HL-60/S4 treated with retinoic acid at 250 ng/mL for 4 days and 3 days (cell line): ENCODE measurements around the gene GRID2.
"Not testable (repeated sequence)": the region's sequence is repeated elsewhere in the genome, so short reads cannot be mapped to it uniquely, and the experiment has no call there.

ENCODE experiments used
- in situ Hi-C: fragments of 300-500 bp; cut with MboI; formaldehyde crosslinking; loops from 2 replicates; pipeline ENCODE4 v1.7.0; 2022; ENCODE audit warnings: low sequenced_read_pairs

GRID2 gene

DNA sequence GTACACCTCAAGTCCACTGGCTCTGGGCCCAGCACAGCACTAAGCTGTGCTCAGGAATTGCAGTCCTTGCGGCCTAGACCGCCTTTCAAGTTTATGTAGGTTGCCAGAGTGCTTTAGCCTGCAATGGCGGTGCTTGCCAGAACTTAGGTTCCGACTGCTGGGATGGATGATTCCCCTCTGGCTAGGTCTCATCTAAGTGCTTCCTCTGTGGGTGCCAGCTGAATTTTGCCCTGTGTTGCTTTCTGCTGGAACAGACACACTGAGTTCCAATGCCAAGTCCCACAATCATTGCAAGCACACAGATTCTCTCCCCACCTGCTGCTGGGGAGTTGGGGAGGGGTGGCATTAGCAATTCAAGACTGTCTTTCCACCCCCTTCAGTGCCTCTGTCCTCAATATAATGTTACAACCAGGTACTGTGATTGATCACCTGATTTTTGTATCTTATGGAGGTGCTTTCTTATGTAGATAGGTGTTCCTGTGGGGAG, 129.5 kb downstream of the GRID2 start:
- in situ Hi-C loops, result no loop called here

GRCh38 chr4:92438722-92439121, 135.0 kb downstream of the GRID2 start:
- in situ Hi-C loops, result not testable (repeated sequence)

- in situ Hi-C loops, result not testable (repeated sequence)
Observed at GRCh38 chr4:92442131-92442530, 138.4 kb downstream of the GRID2 start.

GRCh38 chr4:92444143-92444843, 140.5 kb downstream of the GRID2 start:
- in situ Hi-C loops, result not testable (repeated sequence)

DNA sequence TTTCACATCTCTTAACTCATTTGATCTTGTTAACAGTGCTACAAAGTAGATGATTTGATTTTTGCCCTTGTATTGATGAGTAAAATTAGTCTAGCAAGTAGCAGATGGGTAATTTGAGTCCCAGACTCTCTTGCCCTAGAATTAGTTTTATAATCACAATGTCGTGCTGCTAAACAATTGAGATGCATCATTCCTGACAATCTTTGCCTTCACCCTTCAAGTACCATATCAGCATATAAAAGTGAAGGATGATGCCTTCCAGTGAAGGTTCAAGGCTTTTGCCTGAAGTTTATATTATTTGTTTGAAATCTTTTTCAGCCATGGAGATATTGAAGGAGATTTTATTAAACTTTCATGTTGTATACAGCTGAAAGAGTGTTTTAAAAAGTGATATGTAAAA, 141.4 kb downstream of the GRID2 start:
- in situ Hi-C loops, result no loop called here

- in situ Hi-C loops, result no loop called here
Observed at GRCh38 chr4:92447255-92447905, 143.6 kb downstream of the GRID2 start.

- in situ Hi-C loops, result not testable (repeated sequence)
Observed at GRCh38 chr4:92448176-92448575, 144.4 kb downstream of the GRID2 start.

DNA sequence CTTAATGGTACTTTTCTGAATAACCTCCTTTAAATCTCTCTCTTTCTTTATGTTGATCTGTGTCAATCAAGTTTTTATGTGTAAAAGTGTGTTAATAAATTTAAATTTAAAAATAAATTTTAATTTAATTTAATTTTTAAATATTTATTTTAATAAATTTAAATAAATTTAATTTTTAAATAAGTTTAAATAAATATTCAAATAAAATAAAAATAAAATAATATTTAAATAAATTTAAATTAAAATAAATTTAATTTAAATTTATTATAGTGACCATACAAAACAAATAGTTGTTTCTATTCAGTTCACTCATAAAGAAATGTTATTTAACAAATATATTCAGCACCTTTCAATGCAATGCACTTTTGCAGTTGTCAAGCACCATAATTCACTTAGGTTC, 146.9 kb downstream of the GRID2 start:
- in situ Hi-C loops, result no loop called here

DNA sequence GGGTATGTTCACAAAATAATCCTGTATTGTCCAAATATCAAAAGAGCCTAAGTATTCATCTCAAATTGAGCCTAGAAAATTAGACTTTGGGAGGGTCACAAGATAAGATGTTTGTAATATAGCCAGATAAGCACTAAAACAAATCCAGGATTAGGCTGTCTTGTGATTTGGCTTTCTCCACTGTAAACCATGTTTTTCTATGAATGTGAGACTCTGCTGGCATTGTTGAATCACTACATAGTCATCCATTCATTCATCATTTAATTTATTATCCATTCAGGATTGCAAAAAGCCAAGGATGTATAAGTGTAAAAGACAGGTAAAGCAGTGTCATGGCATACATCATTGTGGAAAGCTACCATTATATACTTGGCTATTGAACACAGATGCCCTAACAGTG, 148.0 kb downstream of the GRID2 start:
- in situ Hi-C loops, result no loop called here

- in situ Hi-C loops, result not testable (repeated sequence)
Observed at GRCh38 chr4:92452383-92452782, 148.6 kb downstream of the GRID2 start.

DNA sequence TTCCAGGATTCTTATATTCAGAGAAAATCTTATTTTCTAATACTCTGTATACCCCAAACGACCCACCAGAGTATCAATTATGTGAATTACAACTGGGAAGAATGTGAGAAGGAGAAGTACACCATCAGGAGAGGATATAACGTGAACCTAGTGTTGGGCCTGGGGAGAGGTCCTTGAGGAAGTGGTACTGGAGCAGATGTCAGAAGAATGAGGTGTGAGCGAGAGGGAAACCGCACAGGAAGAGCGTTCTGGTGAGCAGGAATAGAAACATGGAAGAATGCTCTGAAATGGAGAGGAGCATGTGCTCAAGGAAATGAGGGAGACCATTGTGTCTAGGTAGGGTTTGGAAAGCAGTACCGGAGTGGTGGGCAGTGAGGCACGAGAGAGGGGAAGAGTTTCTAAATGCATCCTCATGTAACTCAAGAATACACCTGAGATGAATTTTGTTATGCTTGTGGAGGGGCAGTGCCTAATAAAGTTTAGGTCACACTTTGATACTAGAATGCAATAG, 151.6 kb downstream of the GRID2 start:
- in situ Hi-C loops, result no loop called here

DNA sequence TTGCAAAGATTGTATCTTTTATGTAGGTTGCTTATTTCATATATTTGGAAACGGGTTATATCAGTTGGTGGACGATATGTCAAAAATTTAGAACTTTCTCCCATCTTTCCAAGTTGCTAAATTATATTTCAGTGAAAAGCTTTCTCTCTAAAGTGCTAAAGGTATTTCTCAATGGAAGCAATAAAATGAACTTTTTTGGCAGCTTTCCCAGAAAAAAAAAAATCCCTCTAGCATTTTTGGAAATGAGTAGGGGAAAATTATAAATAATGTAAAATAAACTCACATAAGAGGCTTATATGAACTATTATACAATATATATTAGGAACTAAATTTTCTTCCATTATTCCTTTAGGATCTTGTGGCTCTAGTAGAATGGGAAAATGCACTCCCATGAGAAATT, 152.2 kb downstream of the GRID2 start:
- in situ Hi-C loops, result no loop called here

DNA sequence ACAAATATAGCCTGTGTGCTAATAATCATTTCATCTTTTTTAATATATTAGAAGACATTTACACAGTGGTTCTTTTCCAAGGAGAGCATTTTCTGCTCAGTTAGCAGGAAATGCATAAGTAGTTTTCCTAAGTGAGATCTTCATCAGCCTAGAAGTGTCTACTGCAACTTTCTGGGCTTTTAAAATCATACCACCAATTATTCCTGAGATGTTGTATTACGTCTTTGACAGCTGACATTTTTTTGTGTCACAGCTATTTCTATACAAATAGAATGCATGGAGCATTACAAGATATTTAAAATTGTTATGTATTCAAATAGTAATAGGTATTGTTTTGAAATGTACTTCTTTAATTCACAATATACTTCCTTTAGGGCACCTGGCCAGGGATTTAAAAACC, 158.0 kb downstream of the GRID2 start:
- in situ Hi-C loops, result no loop called here

DNA sequence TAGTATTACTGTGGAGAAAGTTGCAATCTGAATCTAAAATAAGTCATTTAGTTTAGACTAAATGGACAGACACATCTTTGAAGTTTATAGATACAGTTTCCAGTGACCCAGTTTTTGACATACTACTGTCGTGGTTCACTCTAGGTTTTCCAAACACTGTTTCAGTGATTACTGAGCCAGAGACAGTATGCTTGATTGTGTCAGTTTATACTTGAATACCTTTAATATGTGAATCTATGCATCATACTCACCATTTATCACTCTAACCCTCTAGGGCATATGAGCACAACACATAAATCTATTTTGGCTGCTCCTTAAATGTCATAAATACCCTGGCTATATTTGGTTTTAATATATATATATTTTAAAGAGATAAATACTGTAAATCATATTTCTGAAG, 173.5 kb downstream of the GRID2 start:
- in situ Hi-C loops, result no loop called here

GRCh38 chr4:92483341-92483740, 179.6 kb downstream of the GRID2 start:
- in situ Hi-C loops, result no loop called here

DNA sequence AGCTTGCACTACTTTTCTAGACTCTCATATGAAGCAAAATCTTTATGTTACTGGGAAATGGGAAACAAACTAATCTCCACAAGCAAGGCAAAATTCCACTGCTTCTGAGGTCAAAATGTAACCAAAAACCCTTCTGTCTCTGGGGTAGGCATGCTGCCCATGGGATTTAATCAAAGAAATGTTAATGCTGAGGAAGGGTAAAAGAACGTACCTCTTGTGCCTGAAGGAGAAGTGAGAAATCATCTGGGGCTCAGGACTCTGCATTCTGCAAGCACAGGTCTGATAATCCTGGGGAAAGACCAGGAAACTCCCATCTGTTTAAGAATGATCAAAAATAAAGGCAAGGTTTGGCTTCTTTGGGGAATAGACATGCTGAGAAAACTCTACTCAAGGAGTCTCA, 184.7 kb downstream of the GRID2 start:
- in situ Hi-C loops, result no loop called here

DNA sequence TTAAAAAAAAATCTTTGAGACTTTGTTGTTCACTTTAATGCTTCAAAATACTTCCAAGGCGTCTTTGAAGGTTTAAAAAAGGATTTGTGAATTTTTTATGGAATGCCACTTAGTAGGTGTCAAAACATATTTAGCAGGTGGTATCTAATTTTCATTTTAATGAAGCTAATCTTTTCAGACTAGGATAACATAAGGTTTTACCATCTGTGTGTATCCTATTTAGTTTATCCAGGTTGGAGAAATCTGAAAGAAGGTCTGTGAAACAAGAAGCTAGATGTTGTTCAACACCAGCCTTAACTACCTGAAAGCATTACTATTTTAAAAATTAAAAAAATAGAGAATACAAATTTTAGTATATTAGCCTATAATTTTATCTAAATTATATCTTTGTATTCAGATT, 193.4 kb downstream of the GRID2 start:
- in situ Hi-C loops, result no loop called here

GRCh38 chr4:92501456-92501855, 197.7 kb downstream of the GRID2 start:
- in situ Hi-C loops, result no loop called here

- in situ Hi-C loops, result no loop called here
Observed at GRCh38 chr4:92506933-92507332, 203.2 kb downstream of the GRID2 start.

- in situ Hi-C loops, result no loop called here
Observed at GRCh38 chr4:92514627-92515026, 210.9 kb downstream of the GRID2 start.

GRCh38 chr4:92516450-92516849, 212.7 kb downstream of the GRID2 start:
- in situ Hi-C loops, result no loop called here

DNA sequence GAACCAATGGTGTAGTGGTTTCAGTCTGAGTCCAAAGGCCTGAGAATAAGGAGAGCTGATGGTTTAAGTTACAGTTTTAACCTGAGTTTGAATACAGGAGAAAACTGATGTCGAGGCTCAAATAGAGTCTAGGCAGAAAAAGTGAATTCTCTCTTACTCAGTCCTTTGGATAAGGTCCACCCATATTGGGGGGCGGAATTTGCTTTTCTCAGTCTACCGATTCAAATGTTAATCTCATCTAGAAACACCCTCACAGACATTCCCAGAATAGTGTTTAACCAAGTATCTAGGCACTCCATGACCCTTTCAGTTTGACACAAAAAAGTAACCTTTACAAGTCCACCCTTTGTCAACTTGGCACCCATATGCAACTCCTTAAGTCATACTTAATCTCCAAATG, 216.0 kb downstream of the GRID2 start:
- in situ Hi-C loops, result no loop called here
